CD4-positive, alpha-beta T cell (primary cell): ENCODE results near the gene CD6. TPM values are rescaled to one million over a fixed set of nuclear protein-coding genes. Genes with fewer than 3 reads are reported as not detected.

ENCODE experiments used
- ATAC-seq: fragments of 200-7000 bp; cut with Tn5 transposase; one replicate; pipeline ENCODE4 v1.10.0; 2022; ENCODE audit warnings: mild to moderate bottlenecking; ENCODE audit not compliant: poor library complexity
- CTCF ChIA-PET: fragments of 350-600 bp; sonication (Branson Sonifier 250); formaldehyde crosslinking; loops from one replicate; lab custom pipeline; 2021; ENCODE audit warnings: antibody characterized with exemption, inconsistent platforms; lab: Charles Lee
- POLR2A ChIA-PET: fragments of 350-600 bp; sonication (Branson Sonifier 250); formaldehyde crosslinking; loops from one replicate; lab custom pipeline; 2021; ENCODE audit warnings: antibody characterized with exemption, inconsistent platforms; lab: Charles Lee
- DNase-seq, 14 experiments: peaks; one replicate each; pipeline ENCODE4 v3.0.0-alpha.2; 2013 to 2020; ENCODE audit warnings: mixed read lengths in 2 of 14
- H3K27ac ChIP-seq, 2 donors: one replicate each; pipeline versions ENCODE4 v1.5.1 to v1.7.0; 2013; ENCODE audit warnings: low read length in 2 of 2, low read depth in 1 of 2, mild to moderate bottlenecking in 1 of 2
- H3K27me3 ChIP-seq, 2 experiments: 1 replicate in 1 of 2; 2 replicates in 1 of 2; pipeline versions ENCODE4 v1.6.1 to v1.7.0; 2013; ENCODE audit warnings: low read length in 2 of 2, control low read depth in 1 of 2, mild to moderate bottlenecking in 1 of 2, moderate library complexity in 1 of 2; ENCODE audit not compliant: insufficient read depth in 2 of 2, control insufficient read depth in 1 of 2
- H3K36me3 ChIP-seq: one replicate; pipeline ENCODE4 v1.6.1; 2013; ENCODE audit warnings: low read length, control low read depth; ENCODE audit not compliant: insufficient read depth
- H3K4me1 ChIP-seq: one replicate; pipeline ENCODE4 v1.6.1; 2013; ENCODE audit warnings: low read length, control low read depth; ENCODE audit not compliant: insufficient read depth
- H3K4me3 ChIP-seq: one replicate; pipeline ENCODE4 v1.5.1; 2013; ENCODE audit warnings: mild to moderate bottlenecking, low read length, moderate library complexity
- H3K9me3 ChIP-seq, 2 experiments: 1 replicate in 1 of 2; 2 replicates in 1 of 2; pipeline versions ENCODE4 v1.6.1 to v1.7.0; 2013; ENCODE audit warnings: low read length in 2 of 2, mild to moderate bottlenecking in 2 of 2, control low read depth in 1 of 2, moderate library complexity in 1 of 2; ENCODE audit not compliant: control insufficient read depth in 1 of 2, insufficient read depth in 1 of 2
- H3K27ac Mint-ChIP-seq: one replicate; pipeline ENCODE4 v1.8.0; 2020; ENCODE audit warnings: mixed read lengths
- H3K27me3 Mint-ChIP-seq: one replicate; pipeline ENCODE4 v1.8.0; 2021; ENCODE audit warnings: mixed read lengths
- H3K36me3 Mint-ChIP-seq: one replicate; pipeline ENCODE4 v1.8.0; 2021; ENCODE audit warnings: low read depth, mixed read lengths
- H3K4me1 Mint-ChIP-seq: one replicate; pipeline ENCODE4 v1.8.0; 2021; ENCODE audit warnings: low read depth, mixed read lengths
- H3K4me3 Mint-ChIP-seq: one replicate; pipeline ENCODE4 v1.8.0; 2020; ENCODE audit warnings: mild to moderate bottlenecking, mixed read lengths
- H3K9me3 Mint-ChIP-seq: one replicate; pipeline ENCODE4 v1.8.0; 2020; ENCODE audit warnings: mixed read lengths
- CTCF ChIP-seq: fragments of 200-600 bp; IDR thresholded peaks from one replicate; pipeline ENCODE4 v1.8.0; 2022; ENCODE audit warnings: antibody characterized with exemption, mild to moderate bottlenecking
- intact Hi-C, 2 experiments: fragments of 100-400 bp; cut with DNase I in 1 of 2; cut with micrococcal nuclease in 1 of 2; formaldehyde crosslinking; loops; one replicate each; pipeline versions ENCODE4 v1.15.1 to v1.9.0; 2023 to 2025; cut with DNase I, micrococcal nuclease
- total RNA-seq, 174 experiments: library from RNA in 2 of 174; stranded (reverse) in 2 of 174; gene quantifications; one replicate each; pipeline ENCODE4 v1.2.3 and lab custom pipeline; 2021 to 2026

The CD6 gene
- total RNA-seq, 2 experiments from 2014 or later = 814 to 827 TPM

GRCh38 chr11:60927061-60927592, 44.4 kb upstream of the CD6 start:
- H3K27me3 Mint-ChIP-seq = peaks cover 29% of the 10 kb centered on the region
- intact Hi-C loops = no loop called here
- no peaks in the 10 kb centered on the region for H3K9me3 Mint-ChIP-seq
- Histone ChIP-seq H3K27me3 (peaks cover 25 to 28% of the 10 kb centered on the region in 2 experiments), H3K4me3 (no peak overlapping the region), H3K27ac (no peak overlapping the region), H3K4me1 (peaks cover 22% of the 10 kb centered on the region), H3K36me3 (peaks cover 16% of the 10 kb centered on the region), H3K9me3 (peaks cover 0 to 14% of the 10 kb centered on the region in 2 experiments)
- POLR2A ChIA-PET = interaction anchor here (0.5 to 1.3 kb wide), 2 partner anchors 23 to 51 kb away, joined by 3 read pairs; no protein-coding TSS in a partner anchor
- ATAC-seq = no peak
- no peak for TF ChIP-seq CTCF
- CTCF ChIA-PET = interaction anchor here (0.7 to 1.0 kb wide), 2 partner anchors 11 to 44 kb away, joined by 3 read pairs; partner anchors contain the start of gene CD6
- DNase-seq = no peak
- no peak overlapping the region for H3K27ac Mint-ChIP-seq
- H3K4me3 Mint-ChIP-seq = peak overlapping the region; percentile 45
- peaks cover 5% of the 10 kb centered on the region for H3K4me1 Mint-ChIP-seq
- peaks cover 15% of the 10 kb centered on the region for H3K36me3 Mint-ChIP-seq

GRCh38 chr11:60927600-60927999, 43.9 kb upstream of the CD6 start:
- peaks cover 5% of the 10 kb centered on the region for H3K4me1 Mint-ChIP-seq
- no peak for ATAC-seq
- no peak for TF ChIP-seq CTCF
- H3K27ac Mint-ChIP-seq = no peak overlapping the region
- H3K4me1 ChIP-seq = peaks cover 22% of the 10 kb centered on the region
- no peaks in the 10 kb centered on the region for H3K9me3 Mint-ChIP-seq
- CTCF ChIA-PET = interaction anchor here (1.0 kb wide), 1 partner anchor 43 kb away, joined by 3 read pairs; the partner anchor contains the start of gene CD6
- POLR2A ChIA-PET = interaction anchor here (0.6 to 1.3 kb wide), 2 partner anchors 23 to 275 kb away, joined by 3 read pairs; no protein-coding TSS in a partner anchor
- no peak for DNase-seq
- no peak overlapping the region for H3K27ac ChIP-seq
- H3K36me3 ChIP-seq = peaks cover 11% of the 10 kb centered on the region
- peaks cover 10% of the 10 kb centered on the region for H3K36me3 Mint-ChIP-seq
- H3K27me3 Mint-ChIP-seq = peaks cover 24% of the 10 kb centered on the region
- H3K4me3 ChIP-seq = no peak overlapping the region
- H3K9me3 ChIP-seq = peaks cover 0 to 14% of the 10 kb centered on the region in 2 experiments
- H3K27me3 ChIP-seq = peaks cover 25 to 28% of the 10 kb centered on the region in 2 experiments
- H3K4me3 Mint-ChIP-seq = no peak overlapping the region
- intact Hi-C loops = no loop called here

DNA sequence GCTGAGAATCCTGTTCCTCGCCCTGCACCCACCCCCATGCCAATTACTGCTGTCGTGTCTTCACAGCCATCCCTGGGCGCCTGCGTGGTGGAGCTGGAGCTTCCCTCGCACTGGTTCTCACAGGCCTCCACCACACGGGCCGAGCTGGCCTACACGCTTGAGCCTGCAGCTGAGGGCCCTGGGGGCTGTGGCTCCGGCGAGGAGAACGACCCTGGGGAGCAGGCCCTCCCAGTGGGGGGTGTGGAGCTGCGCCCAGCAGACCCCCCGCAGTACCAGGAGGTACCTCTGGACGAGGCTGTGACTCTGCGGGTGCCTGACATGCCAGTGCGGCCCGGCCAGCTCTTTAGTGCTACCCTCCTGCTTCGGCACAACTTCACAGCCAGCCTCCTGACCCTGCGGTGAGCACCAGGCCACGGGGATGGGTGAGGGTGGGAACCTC, 42.9 kb upstream of the CD6 start:
- H3K4me3 Mint-ChIP-seq = no peak overlapping the region
- Histone ChIP-seq H3K9me3 (peaks cover 0 to 13% of the 10 kb centered on the region in 2 experiments), H3K36me3 (peaks cover 2% of the 10 kb centered on the region), H3K27me3 (peaks cover 18 to 23% of the 10 kb centered on the region in 2 experiments), H3K4me3 (no peak overlapping the region), H3K27ac (no peak overlapping the region), H3K4me1 (peaks cover 19% of the 10 kb centered on the region)
- no peak for ATAC-seq
- no peak overlapping the region for H3K27ac Mint-ChIP-seq
- ChIA-PET POLR2A (no interaction called here), CTCF (no interaction called here)
- H3K4me1 Mint-ChIP-seq = peaks cover 5% of the 10 kb centered on the region
- H3K36me3 Mint-ChIP-seq = peaks cover under 1% of the 10 kb centered on the region
- no peak for TF ChIP-seq CTCF
- DNase-seq = no peak
- peaks cover 18% of the 10 kb centered on the region for H3K27me3 Mint-ChIP-seq
- H3K9me3 Mint-ChIP-seq = no peaks in the 10 kb centered on the region
- intact Hi-C loops = no loop called here
